AG04449 (cell line): ENCODE data around the gene SHOC1.

Source experiments
- CTCF ChIA-PET: fragments of 350-600 bp; formaldehyde crosslinking; extraction: SDS; loops from one replicate; lab custom pipeline; 2021; ENCODE audit warnings: antibody characterized with exemption; lab: Yijun Ruan, JAX
- POLR2A ChIA-PET: fragments of 400-600, 350-600 bp; formaldehyde crosslinking; extraction: SDS; loops from one replicate; lab custom pipeline; 2020; ENCODE audit warnings: antibody characterized with exemption, inconsistent platforms; lab: Yijun Ruan, JAX
- DNase-seq: peaks from one replicate; pipeline ENCODE4 v3.0.0-alpha.2; 2010; ENCODE audit warnings: low read depth, low spot score
- H3K4me3 ChIP-seq: 2 replicates; pipeline ENCODE4 v1.5.1; 2011; ENCODE audit warnings: low read depth, mild to moderate bottlenecking, control low read depth, low read length
- CTCF ChIP-seq: IDR thresholded peaks from one replicate; pipeline ENCODE4 v1.5.1; 2011; ENCODE audit warnings: mild to moderate bottlenecking, moderate library complexity, low read length, control low read depth, inconsistent platforms; ENCODE audit not compliant: insufficient read depth; ENCODE audit errors: missing control alignments

The SHOC1 gene

GRCh38 chr9:111794835-111795556 is at the start of gene SHOC1:
TSS of gene SHOC1 (minus strand) at chr9:111794937. CDS start at chr9:111791418, 3,519 bp downstream.
- ChIA-PET CTCF (no interaction called here), POLR2A (no interaction called here)
- no peak within 1 kb of the TSS for H3K4me3 ChIP-seq
- no peak for DNase-seq
- TF ChIP-seq CTCF = no peak

GRCh38 chr9:111843971-111844370 is 49.2 kb upstream of the SHOC1 start:
- TF ChIP-seq CTCF = no peak
- POLR2A ChIA-PET = no interaction called here
- DNase-seq = no peak
- CTCF ChIA-PET = no interaction called here
- H3K4me3 ChIP-seq = no peak overlapping the region

GRCh38 chr9:111842313-111842712 is 47.6 kb upstream of the SHOC1 start:
- H3K4me3 ChIP-seq = no peak overlapping the region
- POLR2A ChIA-PET = no interaction called here
- CTCF ChIA-PET = no interaction called here
- TF ChIP-seq CTCF = no peak
- no peak for DNase-seq

GRCh38 chr9:111840442-111840841 is 45.7 kb upstream of the SHOC1 start:
- no peak overlapping the region for H3K4me3 ChIP-seq
- DNase-seq = no peak
- ChIA-PET CTCF (interaction anchor here (1.4 kb wide), 1 partner anchor 9 kb away, joined by 3 read pairs; no protein-coding TSS in a partner anchor), POLR2A (no interaction called here)
- TF ChIP-seq CTCF = no peak

GRCh38 chr9:111839987-111840386 is 45.2 kb upstream of the SHOC1 start:
- H3K4me3 ChIP-seq = no peak overlapping the region
- TF ChIP-seq CTCF = no peak
- ChIA-PET POLR2A (no interaction called here), CTCF (interaction anchor here (1.4 kb wide), 1 partner anchor 10 kb away, joined by 3 read pairs; no protein-coding TSS in a partner anchor)
- no peak for DNase-seq

- no peak overlapping the region for H3K4me3 ChIP-seq
- TF ChIP-seq CTCF = no peak
- no peak for DNase-seq
- CTCF ChIA-PET = interaction anchor here (1.3 to 1.4 kb wide), 2 partner anchors 11 to 523 kb away, joined by 3 read pairs; no protein-coding TSS in a partner anchor
- POLR2A ChIA-PET = no interaction called here
Observed at GRCh38 chr9:111839387-111839786, 44.6 kb upstream of the SHOC1 start.
